Colonic mucosa (tissue), 4 donors: ENCODE results near the gene SLC19A1. TPM values are rescaled to one million over a fixed set of nuclear protein-coding genes. Genes with fewer than 3 reads are reported as not detected.
"Not testable (repeated sequence)": the region's sequence is repeated elsewhere in the genome, so short reads cannot be mapped to it uniquely, and the experiment has no call there.

Experiments
- DNase-seq: peaks from one replicate; pipeline ENCODE4 v3.0.0-alpha.2; 2020
- H3K27ac ChIP-seq: fragments of 200-600 bp; one replicate; pipeline ENCODE4 v1.8.0; 2021
- H3K27me3 ChIP-seq: fragments of 200-600 bp; one replicate; pipeline ENCODE4 v1.8.0; 2021
- H3K36me3 ChIP-seq: fragments of 200-600 bp; one replicate; pipeline ENCODE4 v1.8.0; 2021
- H3K4me1 ChIP-seq: fragments of 200-600 bp; one replicate; pipeline ENCODE4 v1.8.0; 2021; ENCODE audit warnings: mild to moderate bottlenecking
- H3K4me3 ChIP-seq: fragments of 200-600 bp; one replicate; pipeline ENCODE4 v1.8.0; 2021
- H3K9ac ChIP-seq, 2 donors: one replicate each; pipeline ENCODE4 v1.7.0; 2013; ENCODE audit warnings: control low read depth in 2 of 2, low read depth in 2 of 2, low read length in 2 of 2
- H3K9me3 ChIP-seq: fragments of 200-600 bp; one replicate; pipeline ENCODE4 v1.8.0; 2021
- CTCF ChIP-seq: fragments of 200-600 bp; IDR thresholded peaks from one replicate; pipeline ENCODE4 v1.8.0; 2022; ENCODE audit warnings: antibody characterized with exemption, mild to moderate bottlenecking
- intact Hi-C: fragments of 100-400 bp; cut with DNase I; formaldehyde crosslinking; loops from one replicate; pipeline ENCODE4 v1.14.1; 2022
- total RNA-seq, 2 donors: library from RNA; stranded (reverse); fragmentation: NEBNext Ultra II Directional in 1 of 2; extraction: Animal tissue kit (Norgen Biotek cat#: 25700) in 1 of 2; gene quantifications; one replicate each; pipeline ENCODE4 v1.2.1, GENCODE V29; 2021
- donor health status: healthy.
- donor health status: DM: no; HTN: no; CAD: no.
- donor health status: DM: no; HTN: no; CAD: no.

SLC19A1 gene
- total RNA-seq, 2 donors from 2014 or later: 10.7 to 25.3 TPM

- no peak for DNase-seq
- no peak overlapping the region for H3K9ac ChIP-seq
- no peaks in the 10 kb centered on the region for H3K9me3 ChIP-seq
- TF ChIP-seq CTCF: no peak
- intact Hi-C loops: no loop called here
- peaks cover 4% of the 10 kb centered on the region for H3K27me3 ChIP-seq
- no peak overlapping the region for H3K27ac ChIP-seq
- H3K4me3 ChIP-seq: no peak overlapping the region
- no peaks in the 10 kb centered on the region for H3K36me3 ChIP-seq
- H3K4me1 ChIP-seq: no peaks in the 10 kb centered on the region
These were observed 37.5 kb downstream of the SLC19A1 start for GRCh38 chr21:45504516-45505415.

- no peaks in the 10 kb centered on the region for H3K36me3 ChIP-seq
- no peak for TF ChIP-seq CTCF
- no peaks in the 10 kb centered on the region for H3K9me3 ChIP-seq
- H3K27ac ChIP-seq: no peak overlapping the region
- no peak overlapping the region for H3K4me3 ChIP-seq
- H3K9ac ChIP-seq: no peak overlapping the region
- DNase-seq: no peak
- no peaks in the 10 kb centered on the region for H3K4me1 ChIP-seq
- intact Hi-C loops: no loop called here
- H3K27me3 ChIP-seq: peaks cover 4% of the 10 kb centered on the region
These were observed 38.2 kb downstream of the SLC19A1 start for GRCh38 chr21:45504021-45504515.

GRCh38 chr21:45503226-45503625 lies 39.0 kb downstream of the SLC19A1 start:
- H3K36me3 ChIP-seq, intact Hi-C loops, DNase-seq, H3K27ac ChIP-seq, H3K4me3 ChIP-seq, H3K4me1 ChIP-seq, H3K27me3 ChIP-seq, H3K9ac ChIP-seq, H3K9me3 ChIP-seq: not testable (repeated sequence)

GRCh38 chr21:45502600-45502999 lies 39.6 kb downstream of the SLC19A1 start:
- Histone ChIP-seq H3K9me3 (no peaks in the 10 kb centered on the region), H3K4me1 (no peaks in the 10 kb centered on the region), H3K27ac (no peak overlapping the region), H3K4me3 (no peak overlapping the region), H3K9ac (no peak overlapping the region), H3K36me3 (no peaks in the 10 kb centered on the region), H3K27me3 (peaks cover 4% of the 10 kb centered on the region)
- TF ChIP-seq CTCF: no peak
- intact Hi-C loops: no loop called here
- no peak for DNase-seq

- H3K4me3 ChIP-seq: no peak overlapping the region
- H3K9me3 ChIP-seq: no peaks in the 10 kb centered on the region
- H3K36me3 ChIP-seq: no peaks in the 10 kb centered on the region
- H3K27me3 ChIP-seq: peaks cover 4% of the 10 kb centered on the region
- DNase-seq: no peak
- no peak for TF ChIP-seq CTCF
- no peaks in the 10 kb centered on the region for H3K4me1 ChIP-seq
- intact Hi-C loops: no loop called here
- H3K27ac ChIP-seq: no peak overlapping the region
- H3K9ac ChIP-seq: no peak overlapping the region
These were observed 40.3 kb downstream of the SLC19A1 start for GRCh38 chr21:45502006-45502345.

- H3K27me3 ChIP-seq, H3K36me3 ChIP-seq, H3K27ac ChIP-seq, DNase-seq, H3K4me3 ChIP-seq, H3K9me3 ChIP-seq, H3K9ac ChIP-seq, H3K4me1 ChIP-seq, intact Hi-C loops: not testable (repeated sequence)
These were observed 40.9 kb downstream of the SLC19A1 start for GRCh38 chr21:45501081-45502005.
